ENCODE measurements around the gene OSBPL5.

OSBPL5 gene

DNA sequence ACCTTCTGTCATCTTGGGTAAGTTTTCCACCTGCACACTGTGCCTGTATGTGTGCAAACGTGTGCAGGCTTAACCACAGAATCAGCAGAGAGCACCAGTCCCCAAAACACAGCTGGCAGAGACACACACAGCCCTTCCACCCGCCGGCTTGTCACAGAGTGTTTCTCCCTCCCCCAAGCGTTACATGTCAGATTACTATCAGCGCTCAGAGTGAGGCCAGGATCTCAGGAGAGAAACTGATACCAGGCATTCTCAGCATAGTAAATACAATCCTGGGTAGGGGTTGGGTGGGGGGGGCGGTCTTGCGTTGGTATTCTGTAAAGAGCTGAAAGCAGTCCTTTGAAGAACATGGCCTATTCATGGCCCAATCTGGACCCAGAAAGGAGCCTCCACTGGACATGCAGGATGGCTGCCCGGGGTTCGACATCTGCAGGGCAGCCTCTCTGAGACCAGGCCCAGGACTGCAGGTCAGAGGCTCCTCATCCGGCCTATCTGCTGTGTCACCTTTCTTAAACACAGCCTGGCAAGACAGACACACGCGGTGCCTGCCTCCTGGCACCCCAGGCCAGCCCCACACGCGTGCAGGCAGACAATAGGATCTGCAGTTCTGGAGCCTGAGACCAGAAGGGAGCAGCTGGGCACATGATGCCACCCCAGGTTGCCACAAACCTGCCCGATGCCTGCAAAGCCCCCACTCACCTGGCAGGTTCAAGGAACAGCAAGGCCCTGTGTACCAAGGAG lies 1.7 kb downstream of the OSBPL5 start:
- no peak for DNase-seq (ENCODE audit: low spot score)
- TF ChIP-seq, protein P1, sequence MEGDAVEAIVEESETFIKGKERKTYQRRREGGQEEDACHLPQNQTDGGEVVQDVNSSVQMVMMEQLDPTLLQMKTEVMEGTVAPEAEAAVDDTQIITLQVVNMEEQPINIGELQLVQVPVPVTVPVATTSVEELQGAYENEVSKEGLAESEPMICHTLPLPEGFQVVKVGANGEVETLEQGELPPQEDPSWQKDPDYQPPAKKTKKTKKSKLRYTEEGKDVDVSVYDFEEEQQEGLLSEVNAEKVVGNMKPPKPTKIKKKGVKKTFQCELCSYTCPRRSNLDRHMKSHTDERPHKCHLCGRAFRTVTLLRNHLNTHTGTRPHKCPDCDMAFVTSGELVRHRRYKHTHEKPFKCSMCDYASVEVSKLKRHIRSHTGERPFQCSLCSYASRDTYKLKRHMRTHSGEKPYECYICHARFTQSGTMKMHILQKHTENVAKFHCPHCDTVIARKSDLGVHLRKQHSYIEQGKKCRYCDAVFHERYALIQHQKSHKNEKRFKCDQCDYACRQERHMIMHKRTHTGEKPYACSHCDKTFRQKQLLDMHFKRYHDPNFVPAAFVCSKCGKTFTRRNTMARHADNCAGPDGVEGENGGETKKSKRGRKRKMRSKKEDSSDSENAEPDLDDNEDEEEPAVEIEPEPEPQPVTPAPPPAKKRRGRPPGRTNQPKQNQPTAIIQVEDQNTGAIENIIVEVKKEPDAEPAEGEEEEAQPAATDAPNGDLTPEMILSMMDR (IDR thresholded peaks at IDR 0.05; ENCODE audit: extremely low read depth, insufficient read depth, missing control alignments): no peak
- in situ Hi-C loops (cut with MboI; ENCODE audit: low pct_unique_long_range_greater_than_20kb, low sequenced_read_pairs, unreplicated experiment): no loop called here

DNA sequence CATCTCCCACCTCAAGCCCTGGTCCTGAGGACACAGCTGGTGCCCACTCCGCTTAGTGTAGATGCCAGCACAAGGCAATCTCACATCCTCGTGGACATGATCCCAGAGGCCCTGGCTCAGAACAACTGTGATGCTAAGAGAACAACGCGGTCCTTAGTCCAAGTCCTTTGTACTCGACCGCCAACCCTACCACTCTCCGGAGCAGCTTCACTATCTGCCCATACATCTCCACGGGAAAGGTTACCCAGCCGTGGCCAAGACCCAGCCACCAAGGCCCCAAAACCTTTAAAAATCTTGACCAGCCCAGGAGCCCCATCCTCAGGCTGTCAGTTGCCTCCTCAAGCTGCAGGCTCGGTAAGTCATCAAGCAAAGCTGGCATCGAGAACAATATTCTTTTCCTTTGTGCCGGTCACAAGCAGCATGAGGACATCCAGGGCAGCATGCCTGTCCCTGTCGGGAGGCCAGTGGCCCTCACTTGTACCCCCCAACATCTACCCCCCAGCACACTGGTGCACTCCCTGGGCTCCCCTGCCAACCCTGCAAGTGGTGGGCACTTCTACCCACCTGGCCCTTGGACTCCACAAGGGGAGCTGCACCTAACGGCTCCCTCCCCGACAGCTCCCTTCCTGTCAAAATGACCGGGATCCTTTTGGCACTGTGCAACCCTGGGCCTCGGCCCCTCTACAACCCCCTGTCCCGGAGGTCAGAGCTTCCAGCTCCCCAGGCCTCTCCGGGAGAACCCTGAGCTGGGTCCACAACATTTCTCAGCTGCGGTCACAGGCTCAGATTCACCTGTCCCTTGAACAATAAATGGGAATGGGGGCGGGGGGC lies 2.5 kb downstream of the OSBPL5 start:
- TF ChIP-seq, protein P1 (IDR thresholded peaks at IDR 0.05; ENCODE audit: extremely low read depth, insufficient read depth, missing control alignments): no peak
- in situ Hi-C loops (cut with MboI; ENCODE audit: low pct_unique_long_range_greater_than_20kb, low sequenced_read_pairs, unreplicated experiment): no loop called here
- DNase-seq (ENCODE audit: low spot score): no peak

DNA sequence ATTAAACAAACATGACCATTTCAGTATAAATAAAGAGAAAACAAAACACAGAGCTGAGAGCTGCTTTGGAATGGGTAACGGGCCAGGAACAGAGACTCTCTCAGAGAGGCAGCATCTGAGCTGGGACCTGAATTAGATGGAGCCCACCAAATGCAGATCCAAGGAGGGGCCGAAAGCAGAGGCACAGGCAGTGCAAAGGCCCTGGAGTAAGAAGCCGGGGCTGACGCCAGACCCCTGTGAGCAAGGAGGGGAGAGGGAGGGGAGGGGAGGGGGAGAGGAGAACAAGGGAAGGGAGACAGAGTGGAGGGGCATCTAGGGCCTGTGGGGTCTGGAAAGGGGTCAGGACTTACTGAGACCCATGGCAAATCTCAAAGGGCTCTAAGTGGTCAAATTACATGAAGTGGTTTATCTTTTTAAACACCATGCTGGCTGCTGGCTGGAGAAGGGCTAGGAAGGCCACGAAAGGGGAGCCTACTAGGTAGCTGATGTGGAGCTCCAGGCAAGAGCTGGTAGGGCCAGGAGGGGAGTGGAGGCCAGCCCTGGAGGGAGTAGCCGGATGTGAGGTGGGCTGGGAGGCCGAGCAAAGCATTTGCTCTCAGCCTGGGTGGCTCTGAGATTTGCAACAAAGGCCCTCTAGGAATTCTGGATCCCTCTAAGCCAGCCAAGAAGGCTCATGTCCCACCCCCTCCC lies 3.2 kb downstream of the OSBPL5 start:
- in situ Hi-C loops (cut with MboI; ENCODE audit: low pct_unique_long_range_greater_than_20kb, low sequenced_read_pairs, unreplicated experiment): no loop called here
- TF ChIP-seq, protein P1 (IDR thresholded peaks at IDR 0.05; ENCODE audit: extremely low read depth, insufficient read depth, missing control alignments): no peak
- no peak for DNase-seq (ENCODE audit: low spot score)

DNA sequence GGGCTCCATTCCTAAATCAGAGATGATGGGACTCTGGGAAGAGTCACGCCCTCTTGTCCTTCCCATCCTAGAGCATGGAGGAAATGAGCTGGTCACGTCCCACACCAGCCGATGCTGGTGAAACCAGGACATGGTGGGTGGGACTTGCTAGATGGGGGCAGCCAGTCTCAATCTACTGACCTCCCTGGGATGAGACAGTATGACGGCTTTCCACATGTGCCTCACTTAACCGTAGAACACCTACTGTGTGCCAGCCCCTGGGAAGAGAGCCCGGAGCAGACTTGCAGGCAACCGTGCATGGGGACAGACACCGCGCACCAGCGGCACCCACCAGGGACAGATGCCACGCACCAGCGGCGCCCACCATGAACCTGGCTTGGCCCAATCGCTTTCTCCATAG lies 3.8 kb downstream of the OSBPL5 start:
- in situ Hi-C loops (cut with MboI; ENCODE audit: low pct_unique_long_range_greater_than_20kb, low sequenced_read_pairs, unreplicated experiment): no loop called here
- TF ChIP-seq, protein P1 (IDR thresholded peaks at IDR 0.05; ENCODE audit: extremely low read depth, insufficient read depth, missing control alignments): no peak
- no peak for DNase-seq (ENCODE audit: low spot score)

DNA sequence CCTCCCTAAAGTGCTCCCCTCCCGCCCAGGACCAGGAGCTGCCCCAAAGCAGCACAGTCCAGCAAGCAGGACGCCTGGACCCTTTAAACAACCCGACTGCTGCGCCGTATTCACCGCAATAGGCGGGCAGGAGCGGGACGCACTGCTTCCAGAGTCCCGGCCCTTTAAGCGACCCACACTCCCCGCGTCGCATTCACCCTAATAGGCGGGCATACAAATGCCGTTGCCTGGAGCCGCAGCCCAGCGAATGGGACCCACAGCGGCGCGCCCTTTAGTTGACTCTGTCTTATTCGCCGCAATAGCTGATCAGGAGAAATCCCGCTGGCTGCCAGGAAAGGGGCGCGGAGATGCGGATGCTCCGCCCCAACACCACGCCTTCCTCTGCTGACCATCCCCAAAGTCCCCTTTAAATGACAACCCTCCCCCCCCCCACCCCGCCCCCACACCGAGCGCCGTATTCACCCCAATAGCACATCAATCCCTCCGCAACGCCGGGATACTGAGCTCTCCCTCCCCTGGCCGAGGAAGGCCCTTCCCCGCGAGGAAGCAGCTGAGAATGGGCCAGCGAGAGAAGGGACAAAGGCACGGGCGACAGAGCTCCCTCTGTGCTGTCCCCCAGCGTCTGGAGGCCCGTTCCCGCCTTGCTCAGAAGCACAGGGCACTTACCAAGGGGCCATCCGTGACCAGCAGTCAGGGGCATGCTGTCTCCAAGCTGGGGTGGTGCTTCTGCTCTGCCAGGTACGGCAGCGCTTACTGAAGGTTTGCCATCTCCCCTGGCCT lies 4.7 kb downstream of the OSBPL5 start:
- no peak for DNase-seq (ENCODE audit: low spot score)
- TF ChIP-seq, protein P1 (IDR thresholded peaks at IDR 0.05; ENCODE audit: extremely low read depth, insufficient read depth, missing control alignments): no peak
- in situ Hi-C loops (cut with MboI; ENCODE audit: low pct_unique_long_range_greater_than_20kb, low sequenced_read_pairs, unreplicated experiment): no loop called here

All from GM13977 (cell line).